ENCODE results near the gene CIRBP. TPM values are rescaled to one million over a fixed set of nuclear protein-coding genes. Genes with fewer than 3 reads are reported as not detected.

The CIRBP gene
- total and polyA plus RNA-seq, 12 donors, result 180 to 356 (median 280) TPM

- no peak overlapping the region for H3K4me3 ChIP-seq
- no peaks in the 10 kb centered on the region for H3K9me3 ChIP-seq
- DNase-seq (no peak), ATAC-seq (no peak)
- intact Hi-C loops (cut with DNase I), result loop anchor here in 5 of 10 donors (5.0 to 10.0 kb wide), 4 partner anchors 66 to 86 kb away; a partner anchor contains a TSS
- TF ChIP-seq CTCF (IDR thresholded peaks at IDR 0.05), result no peak
- peaks cover 0 to 16% (median 3%) of the 10 kb centered on the region in 9 donors for H3K4me1 ChIP-seq
- WGBS, 2 donors, result 83 to 86% methylated on average over 41 of the region's 41 CpGs
- H3K27me3 ChIP-seq, result peaks cover 21 to 94% (median 89%) of the 10 kb centered on the region in 7 donors
- H3K36me3 ChIP-seq, result no peaks in the 10 kb centered on the region
- no peak overlapping the region for H3K27ac ChIP-seq
These were observed 19.9 kb downstream of the CIRBP start for GRCh38 chr19:1288833-1289685.

- ATAC-seq (no peak), DNase-seq (no peak)
- intact Hi-C loops (cut with DNase I), result loop anchor here in 5 of 10 donors (5.0 to 10.0 kb wide), 4 partner anchors 65 to 85 kb away; a partner anchor contains a TSS
- no peak for TF ChIP-seq CTCF (IDR thresholded peaks at IDR 0.05)
- no peak overlapping the region for H3K4me3 ChIP-seq
- H3K27me3 ChIP-seq, result peaks cover 17 to 94% (median 89%) of the 10 kb centered on the region in 7 donors
- no peaks in the 10 kb centered on the region for H3K36me3 ChIP-seq
- H3K27ac ChIP-seq, result no peak overlapping the region
- H3K4me1 ChIP-seq, result peaks cover 0 to 16% (median 3%) of the 10 kb centered on the region in 9 donors
- H3K9me3 ChIP-seq, result no peaks in the 10 kb centered on the region
- 81 to 85% methylated on average over 19 of the region's 19 CpGs for WGBS, 2 donors
These were observed 20.5 kb downstream of the CIRBP start for GRCh38 chr19:1289686-1290025.

- no peak for TF ChIP-seq CTCF (IDR thresholded peaks at IDR 0.05)
These were observed 21.1 kb downstream of the CIRBP start for GRCh38 chr19:1290196-1290702.

GRCh38 chr19:1290703-1291651, 21.8 kb downstream of the CIRBP start:
- intact Hi-C loops (cut with DNase I), result no loop called here
- Histone ChIP-seq H3K9me3 (no peaks in the 10 kb centered on the region), H3K4me3 (no peak overlapping the region), H3K36me3 (no peaks in the 10 kb centered on the region), H3K27ac (no peak overlapping the region), H3K27me3 (peaks cover 21 to 95% (median 89%) of the 10 kb centered on the region in 7 donors), H3K4me1 (peaks cover 0 to 20% (median 8%) of the 10 kb centered on the region in 9 donors)
- DNase-seq (no peak), ATAC-seq (no peak)
- 76 to 78% methylated on average over 38 to 40 of the region's 40 CpGs for WGBS, 2 donors
- TF ChIP-seq CTCF (IDR thresholded peaks at IDR 0.05), result no peak

More at GRCh38 chr19:1290196-1290702, 21.1 kb downstream of the CIRBP start:
- intact Hi-C loops (cut with DNase I), result no loop called here
- no peaks in the 10 kb centered on the region for H3K9me3 ChIP-seq
- H3K4me1 ChIP-seq, result peaks cover 0 to 16% (median 3%) of the 10 kb centered on the region in 9 donors
- no peak for DNase-seq
- H3K36me3 ChIP-seq, result no peaks in the 10 kb centered on the region
- H3K27ac ChIP-seq, result no peak overlapping the region
- no peak for ATAC-seq
- WGBS, 2 donors, result 88 to 93% methylated on average over 24 of the region's 24 CpGs
- no peak overlapping the region for H3K4me3 ChIP-seq
- H3K27me3 ChIP-seq, result peaks cover 21 to 94% (median 88%) of the 10 kb centered on the region in 7 donors
